GM12801 (cell line): ENCODE data around the gene STRA6.

Source experiments
- CTCF ChIP-seq: IDR thresholded peaks from one replicate; pipeline ENCODE4 v1.5.1; 2011; ENCODE audit warnings: control low read depth; ENCODE audit not compliant: insufficient read length; ENCODE audit errors: extremely low read depth

The STRA6 gene

GRCh38 chr15:74202452-74203401 lies at the start of gene STRA6:
Gene STRA6 (minus strand): TSS chr15:74202787. CDS start chr15:74202267, 520 bp downstream.
- no peak for TF ChIP-seq CTCF

GRCh38 chr15:74252291-74252690 lies 49.7 kb upstream of the STRA6 start:
- TF ChIP-seq CTCF = no peak

GRCh38 chr15:74251131-74251811 lies 48.7 kb upstream of the STRA6 start:
- no peak for TF ChIP-seq CTCF

- TF ChIP-seq CTCF = no peak
Observed at GRCh38 chr15:74250266-74250665, 47.7 kb upstream of the STRA6 start.

GRCh38 chr15:74245342-74245931 lies 42.9 kb upstream of the STRA6 start:
- TF ChIP-seq CTCF = no peak

- no peak for TF ChIP-seq CTCF
Observed at GRCh38 chr15:74244822-74245341, 42.3 kb upstream of the STRA6 start.

GRCh38 chr15:74243431-74243830 lies 40.8 kb upstream of the STRA6 start:
- TF ChIP-seq CTCF = no peak
